GM19193 (cell line): Measurements from ENCODE around the gene PPP1R36.

Experiments used
- POLR2A ChIP-seq: IDR thresholded peaks from 4 replicates; pipeline ENCODE4 v1.6.1; 2011; ENCODE audit not compliant: insufficient read depth, insufficient read length; ENCODE audit errors: extremely low read depth

Gene PPP1R36

DNA sequence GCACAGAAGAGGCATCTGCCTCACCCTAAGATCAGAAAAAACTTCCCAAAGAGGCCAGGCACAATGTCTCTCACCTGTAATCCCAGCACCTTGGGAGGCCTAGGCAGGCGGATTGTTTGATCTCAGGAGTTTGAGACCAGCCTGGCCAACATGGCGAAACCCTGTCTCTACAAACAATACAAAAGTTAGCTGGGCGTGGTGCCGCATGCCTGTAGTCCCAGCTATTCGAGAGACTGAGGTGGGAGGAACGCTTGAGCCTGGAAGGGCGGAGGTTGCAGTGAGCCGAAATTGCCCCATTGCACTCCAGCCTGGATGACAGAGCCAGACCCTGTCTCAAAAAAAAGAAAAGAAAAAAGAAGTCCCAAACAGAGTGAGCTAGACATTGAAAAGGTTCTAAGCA lies 40.7 kb upstream of the PPP1R36 start:
- TF ChIP-seq POLR2A: no peak

DNA sequence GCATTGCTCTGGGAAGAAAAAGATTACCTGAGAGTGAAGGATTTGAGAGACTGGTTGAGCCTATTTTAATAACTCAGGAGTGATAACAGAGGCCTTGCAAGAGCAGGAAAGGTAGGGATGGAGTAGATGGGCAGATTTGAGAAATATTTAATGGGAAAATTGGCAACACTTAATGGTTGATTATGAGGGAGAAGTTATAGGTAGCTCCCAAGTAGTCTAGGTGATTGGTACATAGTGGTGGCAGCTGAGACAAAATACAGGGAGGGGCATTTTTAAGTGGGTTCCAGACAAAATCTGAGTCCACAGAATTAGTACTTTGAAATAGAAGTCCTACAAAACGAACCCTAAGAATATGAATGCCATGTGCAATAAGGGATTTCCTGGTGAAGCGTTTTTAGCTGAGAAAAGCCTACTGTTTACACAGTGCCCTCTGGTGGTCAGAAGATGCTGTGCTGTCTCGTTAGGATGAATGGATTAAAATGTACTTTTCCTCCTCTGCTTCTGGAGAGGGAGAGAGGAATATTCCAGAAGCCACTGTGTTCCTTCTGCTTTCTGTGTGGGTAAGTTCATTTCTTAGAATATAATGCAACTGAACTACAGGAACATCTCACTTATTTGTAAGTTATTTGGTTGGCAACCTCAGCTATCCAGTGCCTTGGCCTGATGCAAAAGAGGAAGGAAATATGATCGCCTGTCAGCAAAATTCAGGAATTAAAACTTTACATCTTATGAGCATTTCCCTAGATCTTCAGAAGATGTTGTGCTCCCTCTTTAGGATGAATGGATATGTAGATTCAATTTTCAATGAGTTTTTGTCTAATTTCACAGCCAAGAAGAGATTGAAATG lies 38.7 kb upstream of the PPP1R36 start:
- TF ChIP-seq POLR2A: no peak

DNA sequence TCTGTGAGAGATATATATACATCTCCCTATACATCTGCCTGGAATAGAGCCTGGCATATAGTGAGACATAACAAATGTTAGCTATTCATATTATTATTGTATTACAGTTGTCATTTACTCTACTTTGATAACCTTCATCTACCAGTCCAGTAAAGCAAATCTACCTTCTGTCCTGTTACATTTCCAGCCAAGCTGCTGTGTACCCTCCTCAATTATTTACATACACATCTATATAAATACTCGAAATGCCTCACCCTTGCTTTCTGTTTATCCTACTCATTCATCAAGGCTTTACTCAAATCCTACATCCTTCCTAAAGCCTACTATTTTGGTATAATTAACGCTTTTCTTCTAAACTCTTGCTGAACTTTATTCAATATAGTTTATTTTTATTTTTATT lies 36.5 kb upstream of the PPP1R36 start:
- no peak for TF ChIP-seq POLR2A

DNA sequence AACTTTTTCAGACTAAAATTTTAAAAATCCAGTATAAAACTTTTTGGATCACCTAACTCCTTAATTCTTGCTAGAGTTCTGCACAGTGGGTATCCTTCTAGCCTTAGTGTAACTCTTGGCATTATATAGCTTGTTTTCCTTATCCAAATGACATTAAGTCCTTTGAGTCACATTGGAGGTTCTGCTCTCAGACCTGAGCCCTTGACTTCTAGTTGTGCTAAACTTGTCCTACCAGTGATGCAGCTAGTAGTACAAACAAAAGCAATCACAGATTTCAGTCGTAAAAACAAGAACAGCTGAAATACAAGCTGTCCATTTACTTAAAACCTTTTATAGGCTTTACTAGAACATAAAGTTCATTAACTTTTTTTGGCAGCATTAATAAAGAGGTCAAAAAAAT lies 34.7 kb upstream of the PPP1R36 start:
- no peak for TF ChIP-seq POLR2A

DNA sequence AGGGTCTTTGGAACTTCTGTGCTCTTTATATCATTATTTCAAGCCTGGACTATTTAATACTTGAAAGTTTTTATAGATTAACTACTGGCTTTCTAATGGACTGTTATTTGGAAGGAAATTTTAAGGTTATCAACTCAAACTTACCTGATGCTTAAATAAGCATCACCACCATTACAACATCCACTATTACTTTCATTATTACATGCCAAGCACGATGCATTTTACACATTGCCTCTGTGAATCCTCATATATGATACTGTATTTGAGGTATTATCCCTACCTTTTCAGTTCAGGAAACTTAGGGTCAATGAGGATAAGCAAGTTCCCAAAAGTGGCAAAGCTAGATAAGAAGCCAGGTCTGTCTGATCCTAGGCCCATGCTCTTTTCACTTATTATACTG lies 32.8 kb upstream of the PPP1R36 start:
- TF ChIP-seq POLR2A: no peak

DNA sequence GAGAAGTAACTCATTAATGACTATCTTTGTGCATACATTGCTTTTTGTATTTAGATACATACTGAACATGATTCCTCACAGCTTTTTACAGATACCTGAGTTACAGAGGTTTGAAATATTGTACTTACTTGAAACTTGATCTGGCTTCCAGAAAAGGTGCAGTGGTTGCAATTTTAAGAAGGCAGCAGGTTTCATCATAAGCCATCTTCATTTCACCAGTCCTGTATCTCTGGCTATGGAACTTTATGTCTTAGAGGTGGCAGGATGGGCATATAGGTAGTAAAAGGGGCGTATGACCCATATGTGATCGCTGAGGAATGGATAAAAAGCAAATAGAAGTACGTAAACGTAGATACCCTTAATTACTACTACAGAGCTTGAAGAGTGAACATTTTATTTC lies 31.5 kb upstream of the PPP1R36 start:
- TF ChIP-seq POLR2A: no peak

DNA sequence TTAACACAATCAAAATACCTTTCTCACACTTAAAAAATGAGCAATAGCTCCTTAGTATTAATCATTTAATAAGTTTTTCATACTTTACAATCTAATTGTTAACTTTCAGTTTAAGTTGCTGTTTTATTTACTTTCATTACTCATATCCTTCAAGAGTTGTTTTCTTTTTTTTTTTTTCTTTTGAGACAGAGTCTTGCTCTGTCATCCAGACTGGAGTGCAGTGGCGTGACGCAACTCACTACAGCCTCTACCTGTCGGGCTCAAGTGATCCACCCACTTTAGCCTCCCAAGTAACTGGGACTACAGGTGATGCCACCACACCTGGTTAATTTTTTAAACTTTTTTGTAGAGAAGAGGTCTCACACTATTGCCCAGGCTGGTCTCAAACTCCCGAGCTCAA lies 29.1 kb upstream of the PPP1R36 start:
- TF ChIP-seq POLR2A: no peak

DNA sequence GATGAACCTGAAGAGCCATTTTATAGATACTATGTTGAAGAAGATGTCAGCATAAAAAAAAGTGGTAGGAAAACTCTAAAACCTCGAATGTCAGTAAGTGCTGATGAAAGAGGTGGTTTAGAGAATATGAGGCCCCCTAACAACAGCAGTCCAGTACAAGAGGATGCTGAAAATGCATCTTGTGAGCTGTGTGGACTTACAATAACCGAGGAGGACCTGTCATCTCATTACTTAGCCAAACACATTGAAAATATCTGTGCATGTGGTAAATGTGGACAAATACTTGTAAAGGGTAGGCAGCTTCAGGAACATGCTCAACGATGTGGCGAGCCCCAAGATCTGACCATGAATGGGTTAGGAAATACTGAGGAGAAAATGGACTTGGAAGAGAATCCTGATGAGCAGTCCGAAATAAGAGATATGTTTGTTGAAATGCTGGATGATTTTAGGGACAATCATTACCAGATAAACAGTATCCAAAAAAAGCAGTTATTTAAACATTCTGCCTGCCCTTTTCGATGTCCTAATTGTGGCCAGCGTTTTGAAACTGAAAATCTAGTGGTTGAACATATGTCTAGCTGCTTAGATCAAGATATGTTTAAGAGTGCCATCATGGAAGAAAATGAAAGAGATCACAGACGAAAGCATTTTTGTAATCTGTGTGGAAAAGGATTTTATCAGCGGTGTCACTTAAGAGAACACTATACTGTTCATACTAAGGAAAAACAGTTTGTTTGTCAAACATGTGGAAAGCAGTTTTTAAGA lies 27.0 kb upstream of the PPP1R36 start:
- TF ChIP-seq POLR2A: no peak

DNA sequence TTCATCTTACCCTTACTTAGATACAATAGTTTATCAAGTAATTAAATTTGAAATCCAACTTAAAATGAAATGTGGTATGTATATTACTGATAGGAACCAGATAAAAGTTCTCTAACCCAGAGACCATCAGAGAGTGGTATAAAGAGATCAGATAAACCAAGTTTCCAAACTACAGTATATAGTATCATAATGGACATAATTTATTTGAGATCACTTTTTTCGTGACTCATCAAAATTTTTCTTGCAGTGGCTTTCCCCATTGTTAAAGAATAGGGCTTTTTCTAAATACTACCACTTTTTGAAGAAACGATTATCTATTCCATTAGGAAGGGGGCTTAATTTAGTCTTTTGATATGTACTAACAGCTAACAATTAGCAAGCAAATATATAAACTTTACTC lies 24.4 kb upstream of the PPP1R36 start:
- no peak for TF ChIP-seq POLR2A

DNA sequence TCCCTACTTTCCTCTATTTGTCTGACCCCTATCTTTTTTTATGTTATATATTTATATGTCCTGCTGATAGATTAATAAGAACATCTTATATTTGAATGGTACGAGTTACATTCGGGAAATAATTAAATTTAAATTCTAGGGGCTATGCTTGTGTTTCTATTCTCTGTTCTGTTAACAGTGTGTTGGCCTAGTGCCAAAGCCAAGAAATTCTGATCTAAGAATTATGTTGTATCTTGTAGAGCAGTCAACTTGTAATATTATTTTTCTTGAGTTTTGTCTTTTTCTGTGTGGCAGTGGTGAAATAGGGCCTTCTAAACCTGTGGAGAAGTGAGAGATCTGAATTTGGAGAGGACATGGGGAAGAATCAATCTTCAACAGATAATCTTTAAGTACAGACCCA lies 18.2 kb upstream of the PPP1R36 start:
- TF ChIP-seq POLR2A: no peak

DNA sequence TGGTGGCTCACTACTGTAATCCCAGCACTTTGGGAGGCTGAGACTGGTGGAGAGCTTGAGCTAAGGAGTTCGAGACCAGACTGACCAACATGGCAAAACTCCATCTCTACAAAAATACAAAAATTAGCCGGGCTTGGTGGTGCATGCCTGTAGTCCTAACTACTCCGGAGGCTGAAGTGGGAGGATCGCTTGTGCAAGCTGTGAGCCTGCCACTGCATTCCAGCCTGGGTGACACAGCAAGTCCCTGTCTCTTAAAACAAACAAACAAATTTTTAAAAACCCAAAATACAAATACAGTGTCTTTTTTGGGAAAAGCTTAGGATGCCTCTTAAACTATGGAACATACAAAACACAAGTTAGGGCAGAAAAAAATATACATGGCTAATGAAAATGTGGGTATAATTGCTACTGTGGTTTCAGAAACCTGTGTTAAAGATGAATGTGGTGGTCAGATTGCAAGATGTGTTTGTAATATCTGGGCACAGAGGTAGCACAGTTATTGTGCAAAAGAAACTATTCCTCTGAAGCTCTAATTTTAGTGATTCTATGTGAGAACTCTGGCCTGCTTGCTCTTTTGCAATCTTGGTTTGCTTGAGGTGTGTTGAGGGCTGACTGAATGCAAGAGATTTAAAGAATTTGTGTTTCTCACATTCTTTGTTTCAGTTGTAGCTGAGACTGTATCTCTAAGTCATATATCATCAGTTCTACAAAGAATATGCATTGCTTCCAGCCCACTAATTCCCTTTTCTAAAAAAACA lies 13.1 kb upstream of the PPP1R36 start:
- TF ChIP-seq POLR2A: no peak

DNA sequence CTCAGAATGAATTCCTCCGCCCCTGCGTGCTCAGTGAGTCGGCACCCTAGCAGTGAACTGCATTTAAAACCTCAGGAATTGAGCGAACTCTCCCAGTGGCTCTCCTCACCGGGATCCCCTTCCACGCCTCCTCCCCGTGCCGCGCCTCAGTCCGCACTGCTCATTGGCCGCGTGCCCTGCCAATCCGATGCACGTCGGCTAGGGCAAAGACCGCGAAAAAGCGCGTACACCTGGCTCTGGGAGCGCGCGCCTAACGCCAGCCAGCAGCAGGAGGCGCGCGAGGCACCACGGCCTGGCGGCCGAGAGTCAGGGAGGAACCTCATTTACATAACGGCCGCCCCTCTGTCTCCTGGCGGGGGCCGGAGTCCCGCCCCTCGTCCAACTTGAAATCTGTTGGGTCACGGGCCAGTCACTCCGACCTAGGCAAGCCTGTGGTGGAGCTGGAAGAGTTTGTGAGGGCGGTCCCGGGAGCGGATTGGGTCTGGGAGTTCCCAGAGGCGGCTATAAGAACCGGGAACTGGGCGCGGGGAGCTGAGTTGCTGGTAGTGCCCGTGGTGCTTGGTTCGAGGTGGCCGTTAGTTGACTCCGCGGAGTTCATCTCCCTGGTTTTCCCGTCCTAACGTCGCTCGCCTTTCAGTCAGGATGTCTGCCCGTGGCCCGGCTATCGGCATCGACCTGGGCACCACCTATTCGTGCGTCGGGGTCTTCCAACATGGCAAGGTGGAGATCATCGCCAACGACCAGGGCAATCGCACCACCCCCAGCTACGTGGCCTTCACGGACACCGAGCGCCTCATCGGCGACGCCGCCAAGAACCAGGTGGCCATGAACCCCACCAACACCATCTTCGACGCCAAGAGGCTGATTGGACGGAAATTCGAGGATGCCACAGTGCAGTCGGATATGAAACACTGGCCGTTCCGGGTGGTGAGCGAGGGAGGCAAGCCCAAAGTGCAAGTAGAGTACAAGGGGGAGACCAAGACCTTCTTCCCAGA lies 9.3 kb upstream of the PPP1R36 start, which contains the start of gene HSPA2:
TSS of gene HSPA2 (plus strand) at position 534 of the 995 bp plus-strand sequence. CDS start at position 643, 109 bp downstream.
- TF ChIP-seq POLR2A: peak; percentile 73

DNA sequence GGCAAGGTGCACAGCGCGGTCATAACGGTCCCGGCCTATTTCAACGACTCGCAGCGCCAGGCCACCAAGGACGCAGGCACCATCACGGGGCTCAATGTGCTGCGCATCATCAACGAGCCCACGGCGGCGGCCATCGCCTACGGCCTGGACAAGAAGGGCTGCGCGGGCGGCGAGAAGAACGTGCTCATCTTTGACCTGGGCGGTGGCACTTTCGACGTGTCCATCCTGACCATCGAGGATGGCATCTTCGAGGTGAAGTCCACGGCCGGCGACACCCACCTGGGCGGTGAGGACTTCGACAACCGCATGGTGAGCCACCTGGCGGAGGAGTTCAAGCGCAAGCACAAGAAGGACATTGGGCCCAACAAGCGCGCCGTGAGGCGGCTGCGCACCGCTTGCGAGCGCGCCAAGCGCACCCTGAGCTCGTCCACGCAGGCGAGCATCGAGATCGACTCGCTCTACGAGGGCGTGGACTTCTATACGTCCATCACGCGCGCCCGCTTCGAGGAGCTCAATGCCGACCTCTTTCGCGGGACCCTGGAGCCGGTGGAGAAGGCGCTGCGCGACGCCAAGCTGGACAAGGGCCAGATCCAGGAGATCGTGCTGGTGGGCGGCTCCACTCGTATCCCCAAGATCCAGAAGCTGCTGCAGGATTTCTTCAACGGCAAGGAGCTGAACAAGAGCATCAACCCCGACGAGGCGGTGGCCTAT lies 8.3 kb upstream of the PPP1R36 start:
- TF ChIP-seq POLR2A: no peak
